GM23338 (cell line): ENCODE results near the gene MOV10. TPM values are rescaled to one million over a fixed set of nuclear protein-coding genes. Genes with fewer than 3 reads are reported as not detected.

Source experiments
- ATAC-seq: fragments of 200-7000 bp; cut with Tn5 transposase; 3 replicates; pipeline ENCODE4 v1.9.1; 2020
- DNase-seq: peaks from one replicate; pipeline ENCODE4 v3.0.0-alpha.2; 2015; ENCODE audit warnings: low spot score
- H2AFZ ChIP-seq: fragments of 200-600 bp; sonication (generic); 2 replicates; pipeline ENCODE4 v1.8.0; 2016; ENCODE audit warnings: antibody characterized with exemption, mild to moderate bottlenecking, moderate library complexity
- H3F3A ChIP-seq: fragments of 200-600 bp; sonication (generic); replicated peaks from 2 replicates; pipeline ENCODE4 v1.8.0; 2017; ENCODE audit warnings: antibody characterized with exemption, mixed run types, low read depth
- H3K27ac ChIP-seq: fragments of 200-600 bp; sonication (generic); 2 replicates; pipeline ENCODE4 v1.6.1; 2016; ENCODE audit warnings: low read depth
- H3K27me3 ChIP-seq: fragments of 200-600 bp; sonication (generic); 2 replicates; pipeline ENCODE4 v1.8.0; 2016; ENCODE audit warnings: mild to moderate bottlenecking, mixed run types, moderate library complexity; ENCODE audit not compliant: insufficient read depth
- H3K36me3 ChIP-seq: fragments of 200-600 bp; sonication (generic); 2 replicates; pipeline ENCODE4 v1.8.0; 2016; ENCODE audit warnings: mild to moderate bottlenecking; ENCODE audit not compliant: insufficient read depth
- H3K4me1 ChIP-seq: fragments of 200-600 bp; sonication (generic); 2 replicates; pipeline ENCODE4 v1.8.0; 2016; ENCODE audit warnings: mild to moderate bottlenecking, moderate library complexity; ENCODE audit not compliant: insufficient read depth
- H3K4me2 ChIP-seq: fragments of 200-600 bp; sonication (generic); 2 replicates; pipeline ENCODE4 v1.7.1; 2017; ENCODE audit warnings: mixed run types
- H3K4me3 ChIP-seq: fragments of 200-600 bp; sonication (generic); 2 replicates; pipeline ENCODE4 v1.6.1; 2016; ENCODE audit warnings: mixed run types
- H3K79me2 ChIP-seq: fragments of 200-600 bp; sonication (generic); replicated peaks from 2 replicates; pipeline ENCODE4 v1.8.0; 2017; ENCODE audit warnings: mild to moderate bottlenecking; ENCODE audit not compliant: insufficient read depth
- H3K9me2 ChIP-seq: fragments of 200-600 bp; sonication (generic); 2 replicates; pipeline ENCODE4 v1.8.0; 2017; ENCODE audit not compliant: insufficient read depth
- H4K20me1 ChIP-seq: fragments of 200-600 bp; sonication (generic); replicated peaks from 2 replicates; pipeline ENCODE4 v1.8.0; 2017; ENCODE audit warnings: mild to moderate bottlenecking; ENCODE audit not compliant: insufficient read depth
- H3K27ac Mint-ChIP-seq: 2 replicates; pipeline ENCODE4 v1.8.0; 2020; ENCODE audit warnings: inconsistent platforms, mild to moderate bottlenecking, moderate library complexity, mixed read lengths
- H3K27me3 Mint-ChIP-seq: 3 replicates; pipeline ENCODE4 v1.8.0; 2022; ENCODE audit warnings: low read depth, mild to moderate bottlenecking, moderate library complexity, mixed read lengths, inconsistent platforms; ENCODE audit not compliant: insufficient read depth, poor library complexity
- H3K36me3 Mint-ChIP-seq: 3 replicates; pipeline ENCODE4 v1.8.0; 2021; ENCODE audit warnings: low read depth, mild to moderate bottlenecking, inconsistent platforms, moderate library complexity, mixed read lengths
- H3K4me1 Mint-ChIP-seq: 3 replicates; pipeline ENCODE4 v1.8.0; 2020; ENCODE audit warnings: mild to moderate bottlenecking, inconsistent platforms, mixed read lengths
- H3K4me3 Mint-ChIP-seq: 3 replicates; pipeline ENCODE4 v1.8.0; 2021; ENCODE audit warnings: moderate library complexity, mild to moderate bottlenecking, inconsistent platforms, mixed read lengths
- H3K9me3 Mint-ChIP-seq: 3 replicates; pipeline ENCODE4 v1.8.0; 2020; ENCODE audit warnings: moderate library complexity, mild to moderate bottlenecking, inconsistent platforms, mixed read lengths
- CREB1 ChIP-seq: fragments of 250-450 bp; sonication (Bioruptor Pico); IDR thresholded peaks from 2 replicates; pipeline ENCODE4 v1.5.0; 2020; ENCODE audit warnings: low read depth, mild to moderate bottlenecking, moderate library complexity
- POLR2AphosphoS5 ChIP-seq: IDR thresholded peaks from 2 replicates; pipeline ENCODE4 v1.6.1; 2016; ENCODE audit warnings: antibody characterized with exemption, low read depth
- polyA plus RNA-seq: library from polyadenylated mRNA; unstranded; fragments of >200 nt; fragmentation: Nextera tagmentation; extraction: Ambion mirVana; gene quantifications from 2 replicates; pipeline ENCODE4 v1.2.1, GENCODE V29; 2016
- total RNA-seq: library from RNA; depleted of rRNA; stranded (reverse); fragments of >200 nt; shearing (Covaris generic); gene quantifications from 2 replicates; pipeline ENCODE4 v1.2.3, GENCODE V29; 2014
- TF ChIP-seq, protein P1 (sequence below), 2 experiments: fragments of 200-600 bp in 1 of 2; sonication (generic) in 1 of 2; conservative IDR thresholded peaks; 2 replicates each; pipeline versions ENCODE4 v1.5.1 to v1.6.1; 2016 to 2017; ENCODE audit warnings: antibody characterized with exemption in 2 of 2, low read depth in 2 of 2, mild to moderate bottlenecking in 2 of 2, moderate library complexity in 1 of 2
- TF ChIP-seq, protein P2 (sequence below): fragments of 250-450 bp; sonication (Bioruptor Pico); IDR thresholded peaks from 2 replicates; pipeline ENCODE4 v1.5.0; 2020; ENCODE audit warnings: mild to moderate bottlenecking, moderate library complexity
- TF ChIP-seq, protein P3 (sequence below): IDR thresholded peaks from one replicate; pipeline ENCODE4 v1.6.1; 2018; ENCODE audit warnings: antibody characterized with exemption; ENCODE audit not compliant: unreplicated experiment

MOV10 gene
- total and polyA plus RNA-seq, 2 experiments from 2014 or later = 53.6 to 77.6 TPM

DNA sequence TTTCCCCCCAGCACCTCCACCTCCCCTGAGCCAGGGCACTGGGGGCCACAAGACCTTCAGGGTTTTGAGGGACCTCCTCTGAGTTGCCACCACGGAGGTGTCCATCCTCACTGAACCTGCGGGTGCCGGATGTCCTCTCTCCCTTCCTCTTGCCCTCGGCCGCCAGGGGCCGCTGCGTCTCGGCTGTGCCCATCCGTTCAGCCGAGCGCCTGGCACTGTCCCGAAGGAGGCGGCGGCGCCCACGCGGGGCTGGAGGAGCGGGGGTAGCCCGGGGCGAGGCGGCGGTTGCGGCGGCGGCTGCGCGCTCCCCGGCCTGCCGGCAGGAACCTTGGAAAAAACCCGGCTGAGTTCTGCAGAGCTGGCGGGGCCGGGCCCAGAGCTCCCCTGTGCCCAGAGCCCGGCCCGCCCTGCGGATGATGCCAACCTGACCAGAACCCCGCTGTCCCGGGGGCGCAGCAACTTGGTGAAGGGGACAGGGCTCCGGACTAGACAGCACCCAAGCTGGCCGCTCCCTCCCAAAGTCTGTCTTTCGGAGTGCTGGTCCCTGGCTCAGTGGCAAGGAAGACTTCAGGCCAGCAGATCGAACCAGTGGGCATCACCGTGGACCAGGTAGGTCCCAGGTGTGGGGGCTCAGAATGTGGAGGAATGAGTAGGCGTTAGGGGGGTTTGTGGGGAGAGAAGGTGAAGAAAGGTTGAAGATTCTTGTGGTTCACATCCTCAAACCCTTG lies 44.4 kb downstream of the MOV10 start:
- H3K27me3 Mint-ChIP-seq = peaks cover 45% of the 10 kb centered on the region
- H3K4me3 Mint-ChIP-seq = no peak overlapping the region; the same call in 2 of the 3 replicates
- H3K27ac ChIP-seq = no peak overlapping the region
- no peaks in the 10 kb centered on the region for H3K36me3 ChIP-seq
- peaks cover 65% of the 10 kb centered on the region for H3K27me3 ChIP-seq
- H2AFZ ChIP-seq = peak overlapping the region; percentile 84
- peak overlapping the region; percentile 50 for H3K4me3 ChIP-seq
- TF ChIP-seq, protein P1, sequence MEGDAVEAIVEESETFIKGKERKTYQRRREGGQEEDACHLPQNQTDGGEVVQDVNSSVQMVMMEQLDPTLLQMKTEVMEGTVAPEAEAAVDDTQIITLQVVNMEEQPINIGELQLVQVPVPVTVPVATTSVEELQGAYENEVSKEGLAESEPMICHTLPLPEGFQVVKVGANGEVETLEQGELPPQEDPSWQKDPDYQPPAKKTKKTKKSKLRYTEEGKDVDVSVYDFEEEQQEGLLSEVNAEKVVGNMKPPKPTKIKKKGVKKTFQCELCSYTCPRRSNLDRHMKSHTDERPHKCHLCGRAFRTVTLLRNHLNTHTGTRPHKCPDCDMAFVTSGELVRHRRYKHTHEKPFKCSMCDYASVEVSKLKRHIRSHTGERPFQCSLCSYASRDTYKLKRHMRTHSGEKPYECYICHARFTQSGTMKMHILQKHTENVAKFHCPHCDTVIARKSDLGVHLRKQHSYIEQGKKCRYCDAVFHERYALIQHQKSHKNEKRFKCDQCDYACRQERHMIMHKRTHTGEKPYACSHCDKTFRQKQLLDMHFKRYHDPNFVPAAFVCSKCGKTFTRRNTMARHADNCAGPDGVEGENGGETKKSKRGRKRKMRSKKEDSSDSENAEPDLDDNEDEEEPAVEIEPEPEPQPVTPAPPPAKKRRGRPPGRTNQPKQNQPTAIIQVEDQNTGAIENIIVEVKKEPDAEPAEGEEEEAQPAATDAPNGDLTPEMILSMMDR (conservative IDR thresholded peaks at IDR 0.05; ENCODE audit: low read depth in 2 of 2) = peak; percentile 72 to 95
- TF ChIP-seq CREB1 (CRISPR knock-in tag) (no peak), POLR2AphosphoS5 (no peak)
- TF ChIP-seq, protein P2, sequence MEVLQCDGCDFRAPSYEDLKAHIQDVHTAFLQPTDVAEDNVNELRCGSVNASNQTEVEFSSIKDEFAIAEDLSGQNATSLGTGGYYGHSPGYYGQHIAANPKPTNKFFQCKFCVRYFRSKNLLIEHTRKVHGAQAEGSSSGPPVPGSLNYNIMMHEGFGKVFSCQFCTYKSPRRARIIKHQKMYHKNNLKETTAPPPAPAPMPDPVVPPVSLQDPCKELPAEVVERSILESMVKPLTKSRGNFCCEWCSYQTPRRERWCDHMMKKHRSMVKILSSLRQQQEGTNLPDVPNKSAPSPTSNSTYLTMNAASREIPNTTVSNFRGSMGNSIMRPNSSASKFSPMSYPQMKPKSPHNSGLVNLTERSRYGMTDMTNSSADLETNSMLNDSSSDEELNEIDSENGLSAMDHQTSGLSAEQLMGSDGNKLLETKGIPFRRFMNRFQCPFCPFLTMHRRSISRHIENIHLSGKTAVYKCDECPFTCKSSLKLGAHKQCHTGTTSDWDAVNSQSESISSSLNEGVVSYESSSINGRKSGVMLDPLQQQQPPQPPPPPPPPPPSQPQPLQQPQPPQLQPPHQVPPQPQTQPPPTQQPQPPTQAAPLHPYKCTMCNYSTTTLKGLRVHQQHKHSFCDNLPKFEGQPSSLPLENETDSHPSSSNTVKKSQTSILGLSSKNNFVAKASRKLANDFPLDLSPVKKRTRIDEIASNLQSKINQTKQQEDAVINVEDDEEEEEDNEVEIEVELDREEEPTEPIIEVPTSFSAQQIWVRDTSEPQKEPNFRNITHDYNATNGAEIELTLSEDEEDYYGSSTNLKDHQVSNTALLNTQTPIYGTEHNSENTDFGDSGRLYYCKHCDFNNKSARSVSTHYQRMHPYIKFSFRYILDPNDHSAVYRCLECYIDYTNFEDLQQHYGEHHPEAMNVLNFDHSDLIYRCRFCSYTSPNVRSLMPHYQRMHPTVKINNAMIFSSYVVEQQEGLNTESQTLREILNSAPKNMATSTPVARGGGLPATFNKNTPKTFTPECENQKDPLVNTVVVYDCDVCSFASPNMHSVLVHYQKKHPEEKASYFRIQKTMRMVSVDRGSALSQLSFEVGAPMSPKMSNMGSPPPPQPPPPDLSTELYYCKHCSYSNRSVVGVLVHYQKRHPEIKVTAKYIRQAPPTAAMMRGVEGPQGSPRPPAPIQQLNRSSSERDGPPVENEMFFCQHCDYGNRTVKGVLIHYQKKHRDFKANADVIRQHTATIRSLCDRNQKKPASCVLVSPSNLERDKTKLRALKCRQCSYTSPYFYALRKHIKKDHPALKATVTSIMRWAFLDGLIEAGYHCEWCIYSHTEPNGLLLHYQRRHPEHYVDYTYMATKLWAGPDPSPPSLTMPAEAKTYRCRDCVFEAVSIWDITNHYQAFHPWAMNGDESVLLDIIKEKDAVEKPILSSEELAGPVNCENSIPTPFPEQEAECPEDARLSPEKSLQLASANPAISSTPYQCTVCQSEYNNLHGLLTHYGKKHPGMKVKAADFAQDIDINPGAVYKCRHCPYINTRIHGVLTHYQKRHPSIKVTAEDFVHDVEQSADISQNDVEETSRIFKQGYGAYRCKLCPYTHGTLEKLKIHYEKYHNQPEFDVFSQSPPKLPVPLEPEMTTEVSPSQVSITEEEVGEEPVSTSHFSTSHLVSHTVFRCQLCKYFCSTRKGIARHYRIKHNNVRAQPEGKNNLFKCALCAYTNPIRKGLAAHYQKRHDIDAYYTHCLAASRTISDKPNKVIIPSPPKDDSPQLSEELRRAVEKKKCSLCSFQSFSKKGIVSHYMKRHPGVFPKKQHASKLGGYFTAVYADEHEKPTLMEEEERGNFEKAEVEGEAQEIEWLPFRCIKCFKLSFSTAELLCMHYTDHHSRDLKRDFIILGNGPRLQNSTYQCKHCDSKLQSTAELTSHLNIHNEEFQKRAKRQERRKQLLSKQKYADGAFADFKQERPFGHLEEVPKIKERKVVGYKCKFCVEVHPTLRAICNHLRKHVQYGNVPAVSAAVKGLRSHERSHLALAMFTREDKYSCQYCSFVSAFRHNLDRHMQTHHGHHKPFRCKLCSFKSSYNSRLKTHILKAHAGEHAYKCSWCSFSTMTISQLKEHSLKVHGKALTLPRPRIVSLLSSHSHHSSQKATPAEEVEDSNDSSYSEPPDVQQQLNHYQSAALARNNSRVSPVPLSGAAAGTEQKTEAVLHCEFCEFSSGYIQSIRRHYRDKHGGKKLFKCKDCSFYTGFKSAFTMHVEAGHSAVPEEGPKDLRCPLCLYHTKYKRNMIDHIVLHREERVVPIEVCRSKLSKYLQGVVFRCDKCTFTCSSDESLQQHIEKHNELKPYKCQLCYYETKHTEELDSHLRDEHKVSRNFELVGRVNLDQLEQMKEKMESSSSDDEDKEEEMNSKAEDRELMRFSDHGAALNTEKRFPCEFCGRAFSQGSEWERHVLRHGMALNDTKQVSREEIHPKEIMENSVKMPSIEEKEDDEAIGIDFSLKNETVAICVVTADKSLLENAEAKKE (CRISPR knock-in tag) = peak; percentile 91
- TF ChIP-seq, protein P3, sequence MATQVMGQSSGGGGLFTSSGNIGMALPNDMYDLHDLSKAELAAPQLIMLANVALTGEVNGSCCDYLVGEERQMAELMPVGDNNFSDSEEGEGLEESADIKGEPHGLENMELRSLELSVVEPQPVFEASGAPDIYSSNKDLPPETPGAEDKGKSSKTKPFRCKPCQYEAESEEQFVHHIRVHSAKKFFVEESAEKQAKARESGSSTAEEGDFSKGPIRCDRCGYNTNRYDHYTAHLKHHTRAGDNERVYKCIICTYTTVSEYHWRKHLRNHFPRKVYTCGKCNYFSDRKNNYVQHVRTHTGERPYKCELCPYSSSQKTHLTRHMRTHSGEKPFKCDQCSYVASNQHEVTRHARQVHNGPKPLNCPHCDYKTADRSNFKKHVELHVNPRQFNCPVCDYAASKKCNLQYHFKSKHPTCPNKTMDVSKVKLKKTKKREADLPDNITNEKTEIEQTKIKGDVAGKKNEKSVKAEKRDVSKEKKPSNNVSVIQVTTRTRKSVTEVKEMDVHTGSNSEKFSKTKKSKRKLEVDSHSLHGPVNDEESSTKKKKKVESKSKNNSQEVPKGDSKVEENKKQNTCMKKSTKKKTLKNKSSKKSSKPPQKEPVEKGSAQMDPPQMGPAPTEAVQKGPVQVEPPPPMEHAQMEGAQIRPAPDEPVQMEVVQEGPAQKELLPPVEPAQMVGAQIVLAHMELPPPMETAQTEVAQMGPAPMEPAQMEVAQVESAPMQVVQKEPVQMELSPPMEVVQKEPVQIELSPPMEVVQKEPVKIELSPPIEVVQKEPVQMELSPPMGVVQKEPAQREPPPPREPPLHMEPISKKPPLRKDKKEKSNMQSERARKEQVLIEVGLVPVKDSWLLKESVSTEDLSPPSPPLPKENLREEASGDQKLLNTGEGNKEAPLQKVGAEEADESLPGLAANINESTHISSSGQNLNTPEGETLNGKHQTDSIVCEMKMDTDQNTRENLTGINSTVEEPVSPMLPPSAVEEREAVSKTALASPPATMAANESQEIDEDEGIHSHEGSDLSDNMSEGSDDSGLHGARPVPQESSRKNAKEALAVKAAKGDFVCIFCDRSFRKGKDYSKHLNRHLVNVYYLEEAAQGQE = no peak
- DNase-seq (peak; percentile 88), ATAC-seq (peak; percentile 10)
- H3K9me3 Mint-ChIP-seq = no peaks in the 10 kb centered on the region
- H3F3A ChIP-seq = 0 out of 2 replicates have a peak, but pooled peaks cover 5% of the 10 kb centered on the region
- peak overlapping the region; percentile 73 for H3K4me2 ChIP-seq
- H3K79me2 ChIP-seq = no peaks in the 10 kb centered on the region
- peaks cover 6% of the 10 kb centered on the region; the same call in 1 of the 2 replicates for H3K4me1 ChIP-seq
- no peaks in the 10 kb centered on the region for H3K9me2 ChIP-seq
- H4K20me1 ChIP-seq = no peaks in the 10 kb centered on the region
- H3K27ac Mint-ChIP-seq = no peak overlapping the region
- H3K4me1 Mint-ChIP-seq = peaks cover 34% of the 10 kb centered on the region
- no peaks in the 10 kb centered on the region; the same call in 2 of the 3 replicates for H3K36me3 Mint-ChIP-seq
